Measurements from ENCODE around the gene TNFAIP6. TPM values are rescaled to one million over a fixed set of nuclear protein-coding genes. Genes with fewer than 3 reads are reported as not detected.

TNFAIP6 gene
- total RNA-seq, 1 experiment from 2014 or later, result 0.11 TPM

GRCh38 chr2:151399981-151400380 lies 42.6 kb downstream of the TNFAIP6 start:
- Mint-ChIP-seq H3K36me3 (no peaks in the 10 kb centered on the region; the same call in 1 of the 2 replicates), H3K4me1 (no peaks in the 10 kb centered on the region)
- POLR2A ChIA-PET, result no interaction called here

DNA sequence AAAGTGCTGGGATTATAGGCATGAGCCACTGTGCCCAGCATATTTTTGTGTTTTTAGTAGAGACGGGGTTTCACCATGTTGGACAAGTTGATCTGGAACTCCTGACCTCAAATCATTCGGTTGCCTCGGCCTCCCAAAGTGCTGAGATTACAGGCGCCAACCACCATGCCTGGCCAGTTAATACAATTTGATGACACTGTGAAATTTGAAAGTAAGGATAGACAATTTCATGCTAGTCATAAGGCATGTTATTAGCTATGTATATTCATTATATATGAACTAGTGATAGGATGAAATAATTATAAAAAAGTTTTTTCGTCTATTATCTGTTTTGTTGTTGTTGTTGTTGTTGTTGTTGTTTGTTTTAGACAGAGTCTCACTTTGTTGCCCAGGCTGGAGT lies 43.8 kb downstream of the TNFAIP6 start:
- H3K27me3 Mint-ChIP-seq (ENCODE audit: low read depth), result no peaks in the 10 kb centered on the region
- DNase-seq (ENCODE audit: low spot score) (no peak), ATAC-seq (no peak)
- H3K4me3 Mint-ChIP-seq, result no peak overlapping the region
- ChIA-PET CTCF (no interaction called here), POLR2A (no interaction called here)
- TF ChIP-seq ELF4 (CRISPR knock-in tag; IDR thresholded peaks at IDR 0.05; ENCODE audit: low read depth), result no peak
- TF ChIP-seq, protein P1, sequence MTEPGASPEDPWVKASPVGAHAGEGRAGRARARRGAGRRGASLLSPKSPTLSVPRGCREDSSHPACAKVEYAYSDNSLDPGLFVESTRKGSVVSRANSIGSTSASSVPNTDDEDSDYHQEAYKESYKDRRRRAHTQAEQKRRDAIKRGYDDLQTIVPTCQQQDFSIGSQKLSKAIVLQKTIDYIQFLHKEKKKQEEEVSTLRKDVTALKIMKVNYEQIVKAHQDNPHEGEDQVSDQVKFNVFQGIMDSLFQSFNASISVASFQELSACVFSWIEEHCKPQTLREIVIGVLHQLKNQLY (CRISPR knock-in tag; IDR thresholded peaks at IDR 0.05), result no peak
- no peak for TF ChIP-seq CBFB (CRISPR knock-in tag; IDR thresholded peaks at IDR 0.05; ENCODE audit: low read depth)
- TF ChIP-seq, protein P2, sequence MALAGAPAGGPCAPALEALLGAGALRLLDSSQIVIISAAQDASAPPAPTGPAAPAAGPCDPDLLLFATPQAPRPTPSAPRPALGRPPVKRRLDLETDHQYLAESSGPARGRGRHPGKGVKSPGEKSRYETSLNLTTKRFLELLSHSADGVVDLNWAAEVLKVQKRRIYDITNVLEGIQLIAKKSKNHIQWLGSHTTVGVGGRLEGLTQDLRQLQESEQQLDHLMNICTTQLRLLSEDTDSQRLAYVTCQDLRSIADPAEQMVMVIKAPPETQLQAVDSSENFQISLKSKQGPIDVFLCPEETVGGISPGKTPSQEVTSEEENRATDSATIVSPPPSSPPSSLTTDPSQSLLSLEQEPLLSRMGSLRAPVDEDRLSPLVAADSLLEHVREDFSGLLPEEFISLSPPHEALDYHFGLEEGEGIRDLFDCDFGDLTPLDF (CRISPR knock-in tag; IDR thresholded peaks at IDR 0.05), result no peak
- TF ChIP-seq ZNF121 (CRISPR knock-in tag; IDR thresholded peaks at IDR 0.05), result no peak
- H3K36me3 Mint-ChIP-seq, result no peaks in the 10 kb centered on the region
- no peak overlapping the region for H3K27ac Mint-ChIP-seq
- no peaks in the 10 kb centered on the region for H3K4me1 Mint-ChIP-seq
- H3K9me3 Mint-ChIP-seq, result peaks cover 2% of the 10 kb centered on the region

More at GRCh38 chr2:151399981-151400380, 42.6 kb downstream of the TNFAIP6 start:
- CTCF ChIA-PET, result no interaction called here
- no peak for ATAC-seq
- Mint-ChIP-seq H3K9me3 (peaks cover 13% of the 10 kb centered on the region), H3K4me3 (no peak overlapping the region), H3K27ac (no peak overlapping the region), H3K27me3 (ENCODE audit: low read depth) (no peaks in the 10 kb centered on the region)
- DNase-seq (ENCODE audit: low spot score), result no peak
- TF ChIP-seq FOXP4 (CRISPR knock-in tag; IDR thresholded peaks at IDR 0.05) (no peak), USF1 (CRISPR knock-in tag; IDR thresholded peaks at IDR 0.05) (no peak)

- no peak for TF ChIP-seq ZNF219 (CRISPR knock-in tag; IDR thresholded peaks at IDR 0.05; ENCODE audit: borderline replicate concordance)
- TF ChIP-seq PRRX2 (CRISPR knock-in tag; IDR thresholded peaks at IDR 0.05), result no peak
- TF ChIP-seq USF2 (CRISPR knock-in tag; IDR thresholded peaks at IDR 0.05), result no peak
- TF ChIP-seq JAZF1 (CRISPR knock-in tag; IDR thresholded peaks at IDR 0.05), result no peak
- TF ChIP-seq CDX4 (CRISPR knock-in tag; IDR thresholded peaks at IDR 0.05; ENCODE audit: borderline replicate concordance), result no peak
- no peak for TF ChIP-seq ZNF671 (CRISPR knock-in tag; IDR thresholded peaks at IDR 0.05)
- no peak for TF ChIP-seq JUN (CRISPR knock-in tag; IDR thresholded peaks at IDR 0.05)
- TF ChIP-seq TEAD1 (CRISPR knock-in tag; IDR thresholded peaks at IDR 0.05), result no peak
- no peak for TF ChIP-seq GRHL2 (CRISPR knock-in tag; IDR thresholded peaks at IDR 0.05; ENCODE audit: insufficient replicate concordance, severe bottlenecking)
- ATAC-seq (no peak), DNase-seq (ENCODE audit: low spot score) (no peak)
- no peaks in the 10 kb centered on the region; the same call in 1 of the 2 replicates for H3K27me3 Mint-ChIP-seq (ENCODE audit: low read depth)
- peaks cover 7% of the 10 kb centered on the region for H3K4me1 Mint-ChIP-seq
- no peak overlapping the region for H3K4me3 Mint-ChIP-seq
- H3K36me3 Mint-ChIP-seq, result peaks cover 3% of the 10 kb centered on the region; the same call in 1 of the 2 replicates
- H3K9me3 Mint-ChIP-seq, result peaks cover 4% of the 10 kb centered on the region
- no peak overlapping the region for H3K27ac Mint-ChIP-seq
- POLR2A ChIA-PET, result interaction anchor here (0.7 kb wide), 2 partner anchors 9 to 703 kb away, joined by 3 read pairs; no protein-coding TSS in a partner anchor
- CTCF ChIA-PET, result interaction anchor here (0.6 kb wide), 1 partner anchor 856 kb away, joined by 3 read pairs; no protein-coding TSS in a partner anchor
Observed at GRCh38 chr2:151403914-151404313, 46.5 kb downstream of the TNFAIP6 start.

Data from WTC11 (cell line).